Measurements from ENCODE around the gene PDZD4.

Gene PDZD4

GRCh38 chrX:153774576-153775292 lies 55.6 kb downstream of the PDZD4 start:
- in situ Hi-C loops (cut with MboI; ENCODE audit: low sequenced_read_pairs): no loop called here

- in situ Hi-C loops (cut with MboI; ENCODE audit: low sequenced_read_pairs): no loop called here
Observed at GRCh38 chrX:153773741-153774575, 56.4 kb downstream of the PDZD4 start.

GRCh38 chrX:153773218-153773611 lies 57.1 kb downstream of the PDZD4 start:
- in situ Hi-C loops (cut with MboI; ENCODE audit: low sequenced_read_pairs): no loop called here

- in situ Hi-C loops (cut with MboI; ENCODE audit: low sequenced_read_pairs): no loop called here
Observed at GRCh38 chrX:153772316-153773217, 57.8 kb downstream of the PDZD4 start.

GRCh38 chrX:153771415-153772315 lies 58.7 kb downstream of the PDZD4 start:
- in situ Hi-C loops (cut with MboI; ENCODE audit: low sequenced_read_pairs): no loop called here

GRCh38 chrX:153770601-153771414 lies 59.5 kb downstream of the PDZD4 start:
- in situ Hi-C loops (cut with MboI; ENCODE audit: low sequenced_read_pairs): no loop called here

GRCh38 chrX:153769865-153770600 lies 60.3 kb downstream of the PDZD4 start:
- in situ Hi-C loops (cut with MboI; ENCODE audit: low sequenced_read_pairs): no loop called here

- in situ Hi-C loops (cut with MboI; ENCODE audit: low sequenced_read_pairs): no loop called here
Observed at GRCh38 chrX:153769158-153769864, 61.0 kb downstream of the PDZD4 start.

- in situ Hi-C loops (cut with MboI; ENCODE audit: low sequenced_read_pairs): no loop called here
Observed at GRCh38 chrX:153768311-153769157, 61.8 kb downstream of the PDZD4 start.

- in situ Hi-C loops (cut with MboI; ENCODE audit: low sequenced_read_pairs): no loop called here
Observed at GRCh38 chrX:153767674-153768055, 62.7 kb downstream of the PDZD4 start.

GRCh38 chrX:153766871-153767673 lies 63.3 kb downstream of the PDZD4 start:
- in situ Hi-C loops (cut with MboI; ENCODE audit: low sequenced_read_pairs): no loop called here

- in situ Hi-C loops (cut with MboI; ENCODE audit: low sequenced_read_pairs): no loop called here
Observed at GRCh38 chrX:153766098-153766817, 64.1 kb downstream of the PDZD4 start.

- in situ Hi-C loops (cut with MboI; ENCODE audit: low sequenced_read_pairs): no loop called here
Observed at GRCh38 chrX:153765138-153766079, 64.9 kb downstream of the PDZD4 start.

- in situ Hi-C loops (cut with MboI; ENCODE audit: low sequenced_read_pairs): no loop called here
Observed at GRCh38 chrX:153764786-153765137, 65.6 kb downstream of the PDZD4 start.

Data from HL-60/S4 treated with phorbol 12-myristate 13-acetate at 8.2 ng/mL for 4 days and 3 days (cell line).